HepG2 (cell line): ENCODE results near the gene CARHSP1. TPM values are rescaled to one million over a fixed set of nuclear protein-coding genes. Genes with fewer than 3 reads are reported as not detected.

ENCODE experiments used
- FOXA3 ChIP-seq: IDR thresholded peaks from 2 replicates; pipeline ENCODE4 v1.6.1; 2016; ENCODE audit warnings: missing genetic modification reagents, missing compliant biosample characterization
- MAFG ChIP-seq: sonication (generic); formaldehyde crosslinking; IDR thresholded peaks from 2 replicates; pipeline ENCODE4 v1.5.1; 2020; ENCODE audit warnings: mild to moderate bottlenecking, missing genetic modification reagents
- NFRKB ChIP-seq: fragments of 450-650 bp; IDR thresholded peaks from 2 replicates; pipeline ENCODE4 v1.6.1; 2017
- PAF1 ChIP-seq: IDR thresholded peaks from 2 replicates; pipeline ENCODE4 v1.6.1; 2016; ENCODE audit warnings: missing genetic modification reagents, missing compliant biosample characterization
- SATB2 ChIP-seq: sonication (generic); formaldehyde crosslinking; IDR thresholded peaks from 2 replicates; pipeline ENCODE4 v1.5.0; 2020; ENCODE audit warnings: missing genetic modification reagents
- XRCC5 ChIP-seq: fragments of 200-400 bp; formaldehyde crosslinking; optimal IDR thresholded peaks from 2 replicates; pipeline ENCODE3; 2017; ENCODE audit warnings: mild to moderate bottlenecking, low read length
- ZNF367 ChIP-seq: sonication (generic); formaldehyde crosslinking; IDR thresholded peaks from 2 replicates; pipeline ENCODE4 v1.4.0; 2020; ENCODE audit warnings: missing genetic modification reagents, borderline replicate concordance
- ZNF382 ChIP-seq: sonication (generic); formaldehyde crosslinking; IDR thresholded peaks from 2 replicates; pipeline ENCODE4 v1.5.0; 2020; ENCODE audit warnings: missing genetic modification reagents, mild to moderate bottlenecking, borderline replicate concordance
- ZNF468 ChIP-seq: sonication (generic); formaldehyde crosslinking; IDR thresholded peaks from 2 replicates; pipeline ENCODE4 v1.8.0; 2022; ENCODE audit warnings: mild to moderate bottlenecking, moderate library complexity, missing genetic modification reagents
- polyA plus RNA-seq, 8 experiments: library from polyadenylated mRNA; depleted of rRNA in 3 of 8; stranded (reverse) in 7 of 8; unstranded in 1 of 8; fragments of >200 nt; fragmentation: Illumina TruSeq in 4 of 8; extraction: Trizol in 4 of 8; gene quantifications; 2 replicates each; pipeline versions ENCODE4 v1.2.1 to v1.2.3, GENCODE V29; 2011 to 2016; ENCODE audit warnings: low read depth in 4 of 8, missing spikeins in 1 of 8, mixed read lengths in 1 of 8; ENCODE audit not compliant: insufficient read depth in 1 of 8
- total RNA-seq, 5 experiments: library from RNA; depleted of rRNA; stranded (reverse); fragments of >200 nt; fragmentation: Illumina TruSeq; extraction: Trizol; gene quantifications; 2 replicates each; pipeline ENCODE4 v1.2.3, GENCODE V29; 2016; ENCODE audit warnings: low read depth in 1 of 5
- TF ChIP-seq, protein P1 (sequence below), 2 experiments: sonication (generic) in 1 of 2; formaldehyde crosslinking in 1 of 2; IDR thresholded peaks; 2 replicates each; pipeline versions ENCODE4 v1.6.1 to v1.9.0; 2014 to 2022; ENCODE audit warnings: antibody characterized with exemption in 1 of 2, borderline replicate concordance in 1 of 2, inconsistent platforms in 1 of 2, low read depth in 1 of 2, missing genetic modification reagents in 1 of 2
- TF ChIP-seq, protein P2 (sequence below): IDR thresholded peaks from 2 replicates; pipeline ENCODE4 v1.6.1; 2016; ENCODE audit warnings: low read depth
- TF ChIP-seq, protein P3 (sequence below): sonication (generic); formaldehyde crosslinking; IDR thresholded peaks from 2 replicates; pipeline ENCODE4 v1.9.0; 2021; ENCODE audit warnings: mild to moderate bottlenecking, missing genetic modification reagents
- TF ChIP-seq, protein P4 (sequence below): sonication (generic); formaldehyde crosslinking; IDR thresholded peaks from 2 replicates; pipeline ENCODE4 v1.8.0; 2022; ENCODE audit warnings: missing genetic modification reagents, mild to moderate bottlenecking, moderate library complexity, borderline replicate concordance

Gene CARHSP1
- total and polyA plus RNA-seq, 2 of the 13 experiments (the other 11 are each of a cell fraction or from before 2014, with no cell fraction given), result 173 to 345 TPM

DNA sequence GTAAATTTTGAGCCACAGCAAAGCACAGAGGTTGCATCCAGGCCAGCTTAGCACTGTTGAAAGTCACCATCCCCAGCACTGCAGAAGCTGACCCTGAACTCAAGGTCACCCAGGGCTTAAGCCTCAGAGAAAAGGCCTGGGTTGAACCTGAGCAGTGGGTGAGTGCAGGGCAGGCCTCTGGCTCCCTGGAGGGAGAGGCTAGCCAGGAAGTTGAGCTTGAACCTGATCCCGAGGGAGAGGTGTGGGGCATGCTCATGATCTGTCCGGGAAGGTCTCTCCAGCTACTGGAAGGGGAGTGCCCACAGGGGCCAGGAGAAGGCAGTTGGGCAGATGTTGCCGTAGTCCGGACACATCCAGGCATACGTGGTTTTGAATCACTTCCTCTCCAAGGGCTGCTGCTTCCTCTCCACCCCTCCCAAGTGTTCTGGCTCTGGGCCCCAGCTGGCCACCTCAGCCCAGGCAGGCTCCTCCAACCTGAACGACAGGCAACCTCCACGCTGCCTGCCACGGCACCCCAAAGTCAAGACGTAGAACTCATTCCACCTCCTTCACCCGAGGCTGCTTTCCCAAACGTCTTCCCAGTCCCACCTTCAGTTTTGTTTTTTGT is 18.4 kb downstream of the CARHSP1 start (continued):
- TF ChIP-seq, protein P1, sequence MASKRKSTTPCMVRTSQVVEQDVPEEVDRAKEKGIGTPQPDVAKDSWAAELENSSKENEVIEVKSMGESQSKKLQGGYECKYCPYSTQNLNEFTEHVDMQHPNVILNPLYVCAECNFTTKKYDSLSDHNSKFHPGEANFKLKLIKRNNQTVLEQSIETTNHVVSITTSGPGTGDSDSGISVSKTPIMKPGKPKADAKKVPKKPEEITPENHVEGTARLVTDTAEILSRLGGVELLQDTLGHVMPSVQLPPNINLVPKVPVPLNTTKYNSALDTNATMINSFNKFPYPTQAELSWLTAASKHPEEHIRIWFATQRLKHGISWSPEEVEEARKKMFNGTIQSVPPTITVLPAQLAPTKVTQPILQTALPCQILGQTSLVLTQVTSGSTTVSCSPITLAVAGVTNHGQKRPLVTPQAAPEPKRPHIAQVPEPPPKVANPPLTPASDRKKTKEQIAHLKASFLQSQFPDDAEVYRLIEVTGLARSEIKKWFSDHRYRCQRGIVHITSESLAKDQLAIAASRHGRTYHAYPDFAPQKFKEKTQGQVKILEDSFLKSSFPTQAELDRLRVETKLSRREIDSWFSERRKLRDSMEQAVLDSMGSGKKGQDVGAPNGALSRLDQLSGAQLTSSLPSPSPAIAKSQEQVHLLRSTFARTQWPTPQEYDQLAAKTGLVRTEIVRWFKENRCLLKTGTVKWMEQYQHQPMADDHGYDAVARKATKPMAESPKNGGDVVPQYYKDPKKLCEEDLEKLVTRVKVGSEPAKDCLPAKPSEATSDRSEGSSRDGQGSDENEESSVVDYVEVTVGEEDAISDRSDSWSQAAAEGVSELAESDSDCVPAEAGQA (IDR thresholded peaks at IDR 0.05; ENCODE audit: low read depth), result no peak
- TF ChIP-seq, protein P1 (CRISPR knock-in tag; IDR thresholded peaks at IDR 0.05; ENCODE audit: borderline replicate concordance), result 0 out of 2 replicates have a peak, but pooled peaks have one; percentile 52
- peak; percentile 98 for TF ChIP-seq PAF1 (CRISPR knock-in tag)
- TF ChIP-seq MAFG (CRISPR knock-in tag), result no peak
- TF ChIP-seq NFRKB, result no peak
- no peak for TF ChIP-seq ZNF367 (CRISPR knock-in tag)
- TF ChIP-seq ZNF382 (CRISPR knock-in tag), result no peak
- no peak for TF ChIP-seq ZNF468
- TF ChIP-seq, protein P2, sequence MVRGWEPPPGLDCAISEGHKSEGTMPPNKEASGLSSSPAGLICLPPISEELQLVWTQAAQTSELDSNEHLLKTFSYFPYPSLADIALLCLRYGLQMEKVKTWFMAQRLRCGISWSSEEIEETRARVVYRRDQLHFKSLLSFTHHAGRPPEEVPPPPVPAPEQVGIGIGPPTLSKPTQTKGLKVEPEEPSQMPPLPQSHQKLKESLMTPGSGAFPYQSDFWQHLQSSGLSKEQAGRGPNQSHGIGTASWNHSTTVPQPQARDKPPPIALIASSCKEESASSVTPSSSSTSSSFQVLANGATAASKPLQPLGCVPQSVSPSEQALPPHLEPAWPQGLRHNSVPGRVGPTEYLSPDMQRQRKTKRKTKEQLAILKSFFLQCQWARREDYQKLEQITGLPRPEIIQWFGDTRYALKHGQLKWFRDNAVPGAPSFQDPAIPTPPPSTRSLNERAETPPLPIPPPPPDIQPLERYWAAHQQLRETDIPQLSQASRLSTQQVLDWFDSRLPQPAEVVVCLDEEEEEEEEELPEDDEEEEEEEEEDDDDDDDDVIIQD (CRISPR knock-in tag), result peak; percentile 83
- TF ChIP-seq XRCC5, result no peak
- 0 out of 2 replicates have a peak, but pooled peaks have one; percentile 50 for TF ChIP-seq SATB2
- TF ChIP-seq, protein P3, sequence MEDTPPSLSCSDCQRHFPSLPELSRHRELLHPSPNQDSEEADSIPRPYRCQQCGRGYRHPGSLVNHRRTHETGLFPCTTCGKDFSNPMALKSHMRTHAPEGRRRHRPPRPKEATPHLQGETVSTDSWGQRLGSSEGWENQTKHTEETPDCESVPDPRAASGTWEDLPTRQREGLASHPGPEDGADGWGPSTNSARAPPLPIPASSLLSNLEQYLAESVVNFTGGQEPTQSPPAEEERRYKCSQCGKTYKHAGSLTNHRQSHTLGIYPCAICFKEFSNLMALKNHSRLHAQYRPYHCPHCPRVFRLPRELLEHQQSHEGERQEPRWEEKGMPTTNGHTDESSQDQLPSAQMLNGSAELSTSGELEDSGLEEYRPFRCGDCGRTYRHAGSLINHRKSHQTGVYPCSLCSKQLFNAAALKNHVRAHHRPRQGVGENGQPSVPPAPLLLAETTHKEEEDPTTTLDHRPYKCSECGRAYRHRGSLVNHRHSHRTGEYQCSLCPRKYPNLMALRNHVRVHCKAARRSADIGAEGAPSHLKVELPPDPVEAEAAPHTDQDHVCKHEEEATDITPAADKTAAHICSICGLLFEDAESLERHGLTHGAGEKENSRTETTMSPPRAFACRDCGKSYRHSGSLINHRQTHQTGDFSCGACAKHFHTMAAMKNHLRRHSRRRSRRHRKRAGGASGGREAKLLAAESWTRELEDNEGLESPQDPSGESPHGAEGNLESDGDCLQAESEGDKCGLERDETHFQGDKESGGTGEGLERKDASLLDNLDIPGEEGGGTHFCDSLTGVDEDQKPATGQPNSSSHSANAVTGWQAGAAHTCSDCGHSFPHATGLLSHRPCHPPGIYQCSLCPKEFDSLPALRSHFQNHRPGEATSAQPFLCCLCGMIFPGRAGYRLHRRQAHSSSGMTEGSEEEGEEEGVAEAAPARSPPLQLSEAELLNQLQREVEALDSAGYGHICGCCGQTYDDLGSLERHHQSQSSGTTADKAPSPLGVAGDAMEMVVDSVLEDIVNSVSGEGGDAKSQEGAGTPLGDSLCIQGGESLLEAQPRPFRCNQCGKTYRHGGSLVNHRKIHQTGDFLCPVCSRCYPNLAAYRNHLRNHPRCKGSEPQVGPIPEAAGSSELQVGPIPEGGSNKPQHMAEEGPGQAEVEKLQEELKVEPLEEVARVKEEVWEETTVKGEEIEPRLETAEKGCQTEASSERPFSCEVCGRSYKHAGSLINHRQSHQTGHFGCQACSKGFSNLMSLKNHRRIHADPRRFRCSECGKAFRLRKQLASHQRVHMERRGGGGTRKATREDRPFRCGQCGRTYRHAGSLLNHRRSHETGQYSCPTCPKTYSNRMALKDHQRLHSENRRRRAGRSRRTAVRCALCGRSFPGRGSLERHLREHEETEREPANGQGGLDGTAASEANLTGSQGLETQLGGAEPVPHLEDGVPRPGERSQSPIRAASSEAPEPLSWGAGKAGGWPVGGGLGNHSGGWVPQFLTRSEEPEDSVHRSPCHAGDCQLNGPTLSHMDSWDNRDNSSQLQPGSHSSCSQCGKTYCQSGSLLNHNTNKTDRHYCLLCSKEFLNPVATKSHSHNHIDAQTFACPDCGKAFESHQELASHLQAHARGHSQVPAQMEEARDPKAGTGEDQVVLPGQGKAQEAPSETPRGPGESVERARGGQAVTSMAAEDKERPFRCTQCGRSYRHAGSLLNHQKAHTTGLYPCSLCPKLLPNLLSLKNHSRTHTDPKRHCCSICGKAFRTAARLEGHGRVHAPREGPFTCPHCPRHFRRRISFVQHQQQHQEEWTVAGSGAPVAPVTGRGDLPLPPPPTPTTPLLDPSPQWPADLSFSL, result no peak
- TF ChIP-seq, protein P4, sequence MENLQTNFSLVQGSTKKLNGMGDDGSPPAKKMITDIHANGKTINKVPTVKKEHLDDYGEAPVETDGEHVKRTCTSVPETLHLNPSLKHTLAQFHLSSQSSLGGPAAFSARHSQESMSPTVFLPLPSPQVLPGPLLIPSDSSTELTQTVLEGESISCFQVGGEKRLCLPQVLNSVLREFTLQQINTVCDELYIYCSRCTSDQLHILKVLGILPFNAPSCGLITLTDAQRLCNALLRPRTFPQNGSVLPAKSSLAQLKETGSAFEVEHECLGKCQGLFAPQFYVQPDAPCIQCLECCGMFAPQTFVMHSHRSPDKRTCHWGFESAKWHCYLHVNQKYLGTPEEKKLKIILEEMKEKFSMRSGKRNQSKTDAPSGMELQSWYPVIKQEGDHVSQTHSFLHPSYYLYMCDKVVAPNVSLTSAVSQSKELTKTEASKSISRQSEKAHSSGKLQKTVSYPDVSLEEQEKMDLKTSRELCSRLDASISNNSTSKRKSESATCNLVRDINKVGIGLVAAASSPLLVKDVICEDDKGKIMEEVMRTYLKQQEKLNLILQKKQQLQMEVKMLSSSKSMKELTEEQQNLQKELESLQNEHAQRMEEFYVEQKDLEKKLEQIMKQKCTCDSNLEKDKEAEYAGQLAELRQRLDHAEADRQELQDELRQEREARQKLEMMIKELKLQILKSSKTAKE, result peak; percentile 99
- TF ChIP-seq FOXA3 (CRISPR knock-in tag), result peak; percentile 87
